ENCODE measurements around the gene PZP. TPM values are rescaled to one million over a fixed set of nuclear protein-coding genes. Genes with fewer than 3 reads are reported as not detected.

Gene PZP
- total and polyA plus RNA-seq, 10 of the 15 experiments (the other 5 are each of a cell fraction or from before 2014, with no cell fraction given): not detected

DNA sequence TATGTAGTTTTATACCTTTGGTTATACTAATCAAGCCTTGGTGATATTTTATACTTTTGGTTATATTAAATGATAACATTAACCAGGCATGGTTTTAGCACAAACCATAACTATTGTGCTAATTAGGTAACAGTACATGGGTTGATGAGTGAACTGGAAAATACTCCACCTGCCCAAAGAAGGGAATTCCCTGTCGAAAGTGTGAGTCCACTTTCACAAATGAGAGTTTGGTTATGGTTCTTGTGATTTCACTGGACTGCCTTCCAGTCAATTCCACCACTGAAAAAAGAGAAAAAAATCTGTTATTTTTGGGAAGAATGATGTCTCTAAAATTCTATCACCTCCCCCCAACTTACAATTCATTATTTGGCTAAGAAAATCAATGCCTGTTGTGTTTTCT lies 102.1 kb downstream of the PZP start:
- intact Hi-C loops (cut with micrococcal nuclease; ENCODE audit: unreplicated experiment): no loop called here
- no peak for TF ChIP-seq PBX3 (IDR thresholded peaks at IDR 0.05; ENCODE audit: insufficient replicate concordance, low read depth, low read length)
- no peak for TF ChIP-seq MYC (IDR thresholded peaks at IDR 0.05; ENCODE audit: insufficient read depth, insufficient read length, insufficient replicate concordance, low read length, severe bottlenecking)
- no peak for TF ChIP-seq NBN (IDR thresholded peaks at IDR 0.05)
- no peak for TF ChIP-seq DPF2 (IDR thresholded peaks at IDR 0.05)
- no peak for TF ChIP-seq REST (IDR thresholded peaks at IDR 0.05; ENCODE audit: low read depth, low read length)
- POLR2A ChIA-PET: no interaction called here
- peak; percentile 37; the same call in 2 of the 3 replicates for ATAC-seq
- no peaks in the 10 kb centered on the region for H3K9me3 ChIP-seq (replicated peaks; ENCODE audit: control insufficient read depth, insufficient read depth, low read length)
- H3K79me2 ChIP-seq (ENCODE audit: control insufficient read depth, insufficient read depth, low read length): no peaks in the 10 kb centered on the region
- WGBS (ENCODE audit: insufficient coverage, insufficient replicate concordance, low lambda C conversion rate, missing lambda C conversion rate): 0% methylated on average over 1 of the region's 1 CpG
- in situ Hi-C loops (cut with MboI): no loop called here
- no peaks in the 10 kb centered on the region for H4K20me1 ChIP-seq (ENCODE audit: control insufficient read depth, insufficient read depth)
- H3K27ac ChIP-seq (ENCODE audit: control insufficient read depth, insufficient read depth): no peak overlapping the region
- no peak overlapping the region for H3K4me3 ChIP-seq
- CTCF ChIA-PET: no interaction called here
- H3K36me3 ChIP-seq (ENCODE audit: control insufficient read depth in 2 of 2, insufficient read depth in 2 of 2, low read length in 1 of 2): no peaks in the 10 kb centered on the region
- H3K9ac ChIP-seq (ENCODE audit: control insufficient read depth, insufficient read depth, low read length): no peak overlapping the region
- no peaks in the 10 kb centered on the region for H3K4me1 ChIP-seq (ENCODE audit: control insufficient read depth, insufficient read depth, low read length)
- no peak for FAIRE-seq
- no peak overlapping the region for H2AFZ ChIP-seq (ENCODE audit: control insufficient read depth, low read depth, low read length)
- no TSS peak for BruUV-seq (replicated peaks)
- RAD21 ChIA-PET (ENCODE audit: unreplicated experiment): no interaction called here
- no peak overlapping the region for H3K4me2 ChIP-seq (ENCODE audit: control insufficient read depth, insufficient read depth)
- no peak for DNase-seq (ENCODE audit: low read depth, low spot score)
- H3K27me3 ChIP-seq (replicated peaks in 1 of 2; ENCODE audit: control insufficient read depth in 2 of 2, insufficient read depth in 2 of 2, low read length in 1 of 2): no peaks in the 10 kb centered on the region
- SMC1A ChIA-PET (ENCODE audit: uncharacterized antibody, unreplicated experiment): no interaction called here
